ENCODE measurements around the gene CIDEB.
A peak's percentile ranks its signal among the peaks of the same experiment; 100 is the strongest.

Gene CIDEB

DNA sequence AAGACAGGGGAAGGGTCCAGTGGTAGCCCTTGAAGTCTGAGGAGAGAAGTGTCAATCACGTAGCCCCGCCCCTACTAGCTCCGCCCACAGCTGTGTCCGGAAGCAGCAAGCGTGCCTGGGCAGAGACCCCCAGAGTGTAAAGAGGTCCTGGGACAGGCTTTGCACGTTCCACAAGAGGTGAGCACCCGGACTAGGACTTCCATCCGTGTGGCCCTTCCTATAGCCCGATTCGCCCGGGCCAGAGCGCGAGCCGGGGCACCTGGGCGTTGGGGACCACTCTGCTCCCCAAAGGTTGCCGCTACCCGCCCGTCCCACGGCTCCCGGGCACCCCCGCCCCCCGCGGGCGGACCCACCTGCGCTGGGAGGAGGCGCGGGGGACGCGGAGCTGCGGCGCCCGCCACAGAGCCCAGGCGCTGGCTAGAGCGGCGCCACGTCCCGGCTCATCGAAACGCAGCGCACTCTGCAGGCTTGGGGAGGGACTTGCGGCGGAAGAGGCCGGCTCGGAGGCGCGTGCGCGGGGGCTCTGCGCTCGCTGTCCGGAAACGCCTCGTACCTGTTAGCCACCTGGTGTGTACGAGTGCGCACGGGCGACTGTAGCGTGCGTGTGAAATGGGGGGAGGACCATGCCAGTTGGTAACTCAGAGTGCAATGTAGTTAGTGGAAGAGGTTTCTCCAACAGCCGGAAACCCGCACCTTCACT is 36.5 kb downstream of the CIDEB start, which contains the start of gene RABGGTA:
Gene RABGGTA (minus strand): TSS at position 464 of the 700 bp plus-strand sequence. CDS start 482 bp downstream, outside the sequence.
- peak within 1 kb of the TSS; percentile 98 for H3K4me3 ChIP-seq (ENCODE audit: low read depth, low read length)
- ChIA-PET POLR2A (interaction anchor here (0.9 to 2.2 kb wide), 10 partner anchors 9 to 83 kb away, joined by 3 to 27 read pairs (median 4); partner anchors contain the start of genes CHMP4A, CIDEB, DHRS1 and IPO4), CTCF (interaction anchor here (0.6 to 6.1 kb wide), 22 partner anchors 10 to 166 kb away, joined by 3 to 57 read pairs (median 6); partner anchors contain the start of genes CHMP4A, CIDEB, DHRS1 and IRF9)
- TF ChIP-seq, protein P1, sequence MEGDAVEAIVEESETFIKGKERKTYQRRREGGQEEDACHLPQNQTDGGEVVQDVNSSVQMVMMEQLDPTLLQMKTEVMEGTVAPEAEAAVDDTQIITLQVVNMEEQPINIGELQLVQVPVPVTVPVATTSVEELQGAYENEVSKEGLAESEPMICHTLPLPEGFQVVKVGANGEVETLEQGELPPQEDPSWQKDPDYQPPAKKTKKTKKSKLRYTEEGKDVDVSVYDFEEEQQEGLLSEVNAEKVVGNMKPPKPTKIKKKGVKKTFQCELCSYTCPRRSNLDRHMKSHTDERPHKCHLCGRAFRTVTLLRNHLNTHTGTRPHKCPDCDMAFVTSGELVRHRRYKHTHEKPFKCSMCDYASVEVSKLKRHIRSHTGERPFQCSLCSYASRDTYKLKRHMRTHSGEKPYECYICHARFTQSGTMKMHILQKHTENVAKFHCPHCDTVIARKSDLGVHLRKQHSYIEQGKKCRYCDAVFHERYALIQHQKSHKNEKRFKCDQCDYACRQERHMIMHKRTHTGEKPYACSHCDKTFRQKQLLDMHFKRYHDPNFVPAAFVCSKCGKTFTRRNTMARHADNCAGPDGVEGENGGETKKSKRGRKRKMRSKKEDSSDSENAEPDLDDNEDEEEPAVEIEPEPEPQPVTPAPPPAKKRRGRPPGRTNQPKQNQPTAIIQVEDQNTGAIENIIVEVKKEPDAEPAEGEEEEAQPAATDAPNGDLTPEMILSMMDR (IDR thresholded peaks at IDR 0.05; ENCODE audit: insufficient read depth, low read length, missing control alignments) = peak; percentile 97
- no peak for DNase-seq (ENCODE audit: low read depth, low spot score)

DNA sequence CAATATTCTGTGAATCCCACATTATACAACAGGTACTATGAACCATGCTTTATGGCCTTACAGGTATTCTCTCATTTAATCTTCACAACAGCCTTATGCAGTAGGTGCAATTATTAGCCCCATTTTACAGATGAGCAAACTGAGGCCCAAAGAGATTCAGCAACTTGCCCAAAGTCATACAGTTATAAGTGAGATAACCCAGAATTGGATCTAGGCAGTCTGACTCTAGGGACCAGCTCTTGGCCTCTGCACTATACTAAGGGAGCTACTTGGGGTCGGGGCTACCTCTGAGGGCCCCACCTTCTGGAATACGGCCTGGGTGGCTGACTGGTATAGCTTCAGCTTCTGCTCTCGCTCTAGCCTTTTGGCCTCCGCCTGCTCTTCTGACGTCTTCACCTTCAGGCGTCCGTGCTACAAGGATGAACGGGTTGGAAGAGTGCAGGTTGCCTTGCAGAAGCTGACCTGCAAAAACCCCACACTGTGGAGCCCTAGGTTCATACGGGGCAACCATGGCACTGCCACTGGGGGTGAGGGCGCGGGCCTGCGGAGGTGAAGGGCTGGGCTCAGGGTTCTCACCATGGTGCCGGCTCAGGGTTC is 37.1 kb downstream of the CIDEB start:
- no peak for DNase-seq (ENCODE audit: low read depth, low spot score)
- POLR2A ChIA-PET = interaction anchor here (0.9 to 2.2 kb wide), 10 partner anchors 9 to 82 kb away, joined by 3 to 27 read pairs (median 4); partner anchors contain the start of genes CHMP4A, CIDEB, DHRS1 and IPO4
- TF ChIP-seq, protein P1 (IDR thresholded peaks at IDR 0.05; ENCODE audit: insufficient read depth, low read length, missing control alignments) = no peak
- peak overlapping the region; percentile 98 for H3K4me3 ChIP-seq (ENCODE audit: low read depth, low read length)
- CTCF ChIA-PET = interaction anchor here (0.6 to 6.1 kb wide), 15 partner anchors 11 to 157 kb away, joined by 3 to 57 read pairs (median 6); partner anchors contain the start of genes CHMP4A, CIDEB, DHRS1 and MDP1

DNA sequence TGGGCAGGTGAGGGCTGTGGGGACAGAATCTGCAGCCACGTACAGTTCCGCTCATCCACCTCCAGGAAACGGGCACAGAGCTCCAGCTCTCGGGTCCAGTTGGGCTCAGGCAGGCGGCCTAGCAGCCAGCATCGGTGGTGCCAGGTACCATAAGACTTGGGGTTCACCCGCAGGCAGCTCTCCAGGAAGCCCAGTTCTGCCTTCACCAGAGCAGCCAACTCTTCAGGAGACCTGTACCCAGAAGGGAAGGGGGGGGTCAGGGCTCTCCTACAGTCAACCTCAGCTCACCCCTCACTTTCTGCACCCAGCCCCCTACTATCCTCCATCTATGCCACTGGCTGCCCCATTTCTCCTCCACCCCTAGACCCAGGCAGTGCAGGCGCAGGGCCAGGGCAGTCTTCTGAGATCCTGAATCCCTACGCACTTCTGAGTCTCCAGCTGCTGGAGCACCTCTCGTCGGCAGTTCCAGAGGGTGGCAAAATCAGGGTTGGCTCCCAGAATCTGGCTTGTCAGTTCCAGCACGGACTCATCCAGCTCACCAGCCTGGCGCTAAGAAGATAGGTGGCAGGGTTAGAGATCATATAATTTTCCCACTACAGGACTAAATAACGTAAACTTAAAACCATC is 37.8 kb downstream of the CIDEB start:
- CTCF ChIA-PET = interaction anchor here (1.0 to 6.1 kb wide), 10 partner anchors 10 to 113 kb away, joined by 3 to 57 read pairs (median 14); partner anchors contain the start of genes CHMP4A, CIDEB, DHRS1 and MDP1
- TF ChIP-seq, protein P1 (IDR thresholded peaks at IDR 0.05; ENCODE audit: insufficient read depth, low read length, missing control alignments) = no peak
- POLR2A ChIA-PET = interaction anchor here (1.5 to 2.2 kb wide), 4 partner anchors 28 to 81 kb away, joined by 4 to 27 read pairs (median 6); partner anchors contain the start of genes CHMP4A, IPO4 and TINF2
- no peak for DNase-seq (ENCODE audit: low read depth, low spot score)
- H3K4me3 ChIP-seq (ENCODE audit: low read depth, low read length) = no peak overlapping the region

DNA sequence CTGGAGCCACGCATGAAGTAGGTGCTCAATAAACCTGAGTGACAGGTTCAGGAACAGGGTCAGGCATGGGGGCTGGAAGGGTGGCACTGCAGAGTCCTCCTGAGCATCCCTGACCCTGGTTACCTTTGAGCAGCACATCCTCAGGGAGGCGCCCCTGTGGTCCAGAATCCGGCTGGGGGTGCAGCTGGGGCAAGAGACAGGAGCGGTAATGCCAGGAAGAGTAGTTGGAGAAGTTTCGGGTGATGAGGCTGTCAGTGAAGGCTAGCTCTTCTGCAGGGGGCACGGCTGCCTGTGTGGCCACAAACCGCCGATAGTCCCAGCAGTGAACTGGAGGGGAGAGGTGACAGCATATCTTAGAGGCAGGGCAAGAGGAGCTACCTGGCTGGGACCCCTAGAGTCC is 38.4 kb downstream of the CIDEB start:
- no peak for DNase-seq (ENCODE audit: low read depth, low spot score)
- CTCF ChIA-PET = interaction anchor here (1.1 to 6.1 kb wide), 9 partner anchors 10 to 56 kb away, joined by 3 to 57 read pairs (median 16); partner anchors contain the start of genes CHMP4A, CIDEB, DHRS1 and NOP9
- POLR2A ChIA-PET = no interaction called here
- TF ChIP-seq, protein P1 (IDR thresholded peaks at IDR 0.05; ENCODE audit: insufficient read depth, low read length, missing control alignments) = no peak
- H3K4me3 ChIP-seq (ENCODE audit: low read depth, low read length) = no peak overlapping the region

DNA sequence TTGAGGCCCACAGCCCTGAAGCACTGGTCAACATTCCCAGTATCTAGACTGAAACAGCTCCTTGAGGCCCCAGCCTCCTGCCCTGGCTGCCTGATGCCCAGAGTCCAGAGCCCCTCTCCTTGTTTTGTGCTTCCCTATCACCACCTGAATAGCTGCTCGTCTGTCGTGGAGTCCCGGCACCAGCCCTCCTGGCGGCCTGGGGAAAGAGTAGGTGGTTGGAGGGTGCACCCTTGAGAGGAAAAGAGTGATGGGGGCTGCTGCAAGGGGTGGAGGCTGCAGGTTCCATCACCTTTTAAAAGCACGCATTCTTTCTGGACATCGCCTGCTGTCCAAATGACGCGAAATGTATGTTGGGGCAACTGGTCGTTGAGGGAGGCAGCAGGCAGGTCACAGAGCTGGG is 39.6 kb downstream of the CIDEB start:
- POLR2A ChIA-PET = interaction anchor here (1.0 kb wide), 1 partner anchor 26 kb away, joined by 3 read pairs; the partner anchor contains the start of gene TINF2
- DNase-seq (ENCODE audit: low read depth, low spot score) = no peak
- H3K4me3 ChIP-seq (ENCODE audit: low read depth, low read length) = no peak overlapping the region
- CTCF ChIA-PET = interaction anchor here (0.7 to 6.1 kb wide), 7 partner anchors 8 to 40 kb away, joined by 3 to 57 read pairs (median 16); partner anchors contain the start of genes CIDEB, TGM1 and TINF2
- TF ChIP-seq, protein P1 (IDR thresholded peaks at IDR 0.05; ENCODE audit: insufficient read depth, low read length, missing control alignments) = no peak

All from AG04449 (cell line).